IPS DF 4.7 (cell line): ENCODE data around the gene HMGXB3.

ENCODE experiments used
- DNase-seq: peaks from one replicate; pipeline ENCODE4 v3.0.0-alpha.2; 2013; ENCODE audit warnings: low spot score; ENCODE audit errors: extremely low read depth

The HMGXB3 gene

DNA sequence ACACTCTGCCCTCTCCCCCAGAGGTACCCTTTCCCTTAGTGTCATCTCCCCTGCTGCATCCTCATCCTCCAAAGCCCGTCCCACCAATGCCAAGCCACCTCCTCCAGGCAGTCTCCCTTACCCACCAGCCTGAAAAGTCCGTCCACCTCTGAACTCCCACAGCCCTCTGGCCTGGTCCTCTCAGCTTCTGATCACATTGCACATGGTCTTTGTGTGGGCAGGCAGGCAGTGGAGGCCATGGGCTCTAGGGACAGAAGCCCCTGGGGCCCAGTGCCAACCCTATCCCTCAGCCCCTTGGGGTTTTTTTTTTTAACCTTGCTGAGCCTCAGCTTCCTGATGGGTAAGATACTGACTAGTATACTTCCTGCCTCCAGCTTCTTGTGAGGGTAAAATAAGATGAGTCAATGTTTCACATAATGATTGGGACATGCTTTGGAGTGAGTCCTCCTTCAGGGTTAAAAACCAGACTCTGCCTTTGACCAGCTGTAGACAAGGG is 66.4 kb downstream of the HMGXB3 start:
- DNase-seq, result no peak

- DNase-seq, result no peak
These were observed 66.9 kb downstream of the HMGXB3 start for GRCh38 chr5:150067405-150067960.

DNA sequence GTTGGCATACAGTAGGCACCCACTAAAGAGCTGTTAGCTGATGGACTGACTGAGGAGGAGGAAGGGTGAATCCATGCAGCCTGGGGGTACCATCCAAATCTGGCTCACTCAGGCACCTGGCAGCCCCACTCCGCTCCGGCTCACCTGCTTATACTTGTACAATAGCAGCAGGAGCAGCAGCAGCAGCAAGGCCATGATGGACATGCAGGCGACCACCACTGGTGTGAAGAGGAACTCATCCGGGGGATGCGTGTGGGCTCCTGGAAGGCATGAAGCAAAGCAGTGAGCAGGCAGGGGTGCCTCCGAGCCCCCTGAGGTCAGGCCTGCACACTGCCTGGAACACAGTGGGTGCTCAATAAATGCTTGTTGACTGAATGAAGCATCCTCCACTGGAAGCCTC is 67.5 kb downstream of the HMGXB3 start:
- no peak for DNase-seq

- DNase-seq, result no peak
These were observed 67.9 kb downstream of the HMGXB3 start for GRCh38 chr5:150068472-150068871.

DNA sequence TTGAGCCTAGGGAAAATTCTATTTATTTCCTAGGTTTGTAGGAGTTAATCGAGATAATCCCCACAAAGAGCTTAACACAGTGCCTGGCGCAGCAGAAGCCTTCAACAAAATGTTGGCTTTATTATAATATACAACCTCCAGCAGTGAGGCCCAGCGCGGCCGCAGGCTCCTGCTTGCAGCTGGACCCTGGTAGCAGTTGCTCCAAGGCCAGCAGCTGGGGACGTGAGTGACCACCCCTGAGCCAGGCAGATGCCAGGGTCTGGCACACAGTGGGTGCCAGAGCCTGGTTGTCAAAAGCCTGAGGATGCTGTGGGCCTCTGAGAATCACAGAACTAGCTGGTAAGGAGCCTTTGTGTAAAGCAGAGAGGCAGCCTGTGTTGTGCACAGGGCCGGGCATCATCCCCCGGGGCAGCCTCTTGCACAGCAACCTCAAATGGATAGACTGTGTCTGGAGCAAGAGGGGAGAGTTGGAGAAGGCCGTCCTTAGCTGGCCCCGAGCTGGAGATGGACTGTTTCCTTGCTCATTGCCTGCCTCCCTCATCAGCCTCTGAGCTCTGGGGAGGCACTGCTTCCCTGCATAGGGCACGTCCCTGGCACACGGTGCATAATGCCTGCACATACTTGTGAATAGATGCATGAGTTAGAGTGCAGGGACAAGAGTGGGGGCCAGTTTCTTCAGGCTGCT is 68.6 kb downstream of the HMGXB3 start:
- no peak for DNase-seq

DNA sequence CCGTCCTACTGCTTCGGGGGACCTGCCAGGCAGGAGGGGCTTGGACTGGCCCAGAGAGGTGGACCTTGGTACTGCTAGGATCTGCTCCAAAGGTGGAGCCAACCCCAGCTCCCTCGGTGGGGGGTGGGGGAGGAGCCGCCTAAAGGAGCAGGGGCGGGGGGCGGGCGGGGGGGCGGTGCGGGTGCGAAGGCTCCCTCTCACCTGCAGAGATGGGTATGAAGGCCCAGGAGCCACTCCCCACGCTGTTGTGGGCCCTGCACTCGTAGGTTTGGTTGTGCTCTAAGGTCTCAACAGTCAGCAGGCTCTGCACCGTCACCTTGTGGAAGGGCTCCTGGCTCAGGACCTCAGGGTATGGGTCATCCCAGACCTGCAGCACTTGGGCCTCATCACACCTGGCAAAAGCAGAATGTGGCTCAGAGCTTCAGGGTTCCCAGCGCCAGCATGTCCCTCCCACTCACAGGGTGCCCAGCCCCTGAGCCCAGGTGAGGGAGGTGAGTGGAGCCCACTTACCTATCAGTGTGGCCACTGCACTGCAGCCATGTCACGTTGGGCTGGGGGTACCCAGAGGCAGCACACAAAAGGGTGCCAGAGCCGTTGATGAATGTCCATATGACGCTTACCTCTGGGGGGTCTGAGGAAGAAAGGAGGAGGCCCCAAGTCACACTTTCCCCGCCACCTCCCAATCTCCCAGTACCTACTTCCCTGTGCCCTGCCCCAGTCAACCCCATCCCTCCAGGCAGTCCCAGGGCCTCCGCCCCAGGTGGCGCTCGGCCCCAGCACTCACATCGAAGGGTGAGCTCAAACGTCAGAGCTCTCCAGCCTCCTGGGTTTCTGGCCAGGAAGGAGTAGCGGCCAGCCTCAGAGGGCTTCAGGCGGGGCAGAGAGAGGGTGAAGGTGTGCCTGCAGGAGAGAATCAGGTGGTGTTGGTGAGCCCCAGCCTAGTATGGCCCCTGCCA is 69.4 kb downstream of the HMGXB3 start:
- DNase-seq, result no peak

DNA sequence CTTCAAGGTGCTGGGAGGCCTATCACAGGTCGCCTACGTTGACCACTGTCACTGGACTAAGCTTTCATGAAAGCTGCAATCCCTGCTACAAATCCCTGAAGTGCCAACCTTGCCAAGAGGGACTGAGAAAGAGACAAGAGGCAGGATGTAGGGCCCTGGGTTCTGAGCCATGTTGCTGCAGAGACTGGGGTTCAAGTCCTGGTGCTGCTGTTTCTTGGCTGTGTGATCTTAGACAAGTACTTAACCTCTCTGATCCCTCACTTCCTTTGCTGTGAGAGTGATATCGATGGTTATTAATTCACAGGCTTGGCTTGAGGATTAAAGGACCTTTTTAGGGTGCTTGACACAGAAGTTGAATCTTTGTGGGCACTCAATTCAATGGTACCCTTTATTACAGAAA is 70.3 kb downstream of the HMGXB3 start:
- no peak for DNase-seq

DNA sequence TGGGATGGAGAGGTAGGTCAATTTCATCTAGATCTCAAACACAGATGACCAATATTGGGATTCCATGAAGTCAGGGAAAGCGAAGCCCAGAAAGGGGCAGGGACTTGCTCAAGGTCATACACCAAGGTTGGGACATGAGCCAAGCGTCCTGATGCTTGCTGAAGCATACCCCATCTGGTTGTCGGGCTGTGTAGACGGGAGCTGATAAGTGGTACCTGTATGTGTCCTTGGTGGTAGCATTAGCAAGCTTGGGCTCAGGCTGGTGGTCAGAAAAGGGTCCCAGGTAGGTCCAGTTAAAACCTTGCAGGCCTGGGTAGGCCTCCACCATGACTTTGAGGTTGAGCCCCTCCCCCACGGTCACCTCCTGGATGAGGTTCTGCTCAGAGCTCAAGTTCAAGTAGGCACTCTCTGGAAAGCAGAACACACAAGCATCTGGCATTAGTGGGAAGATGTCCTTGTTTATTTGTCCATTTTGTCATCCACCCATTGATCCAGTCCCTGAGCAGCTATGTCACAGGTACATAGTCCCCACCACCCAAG is 72.6 kb downstream of the HMGXB3 start:
- no peak for DNase-seq

- no peak for DNase-seq
These were observed 73.1 kb downstream of the HMGXB3 start for GRCh38 chr5:150073677-150074076.

DNA sequence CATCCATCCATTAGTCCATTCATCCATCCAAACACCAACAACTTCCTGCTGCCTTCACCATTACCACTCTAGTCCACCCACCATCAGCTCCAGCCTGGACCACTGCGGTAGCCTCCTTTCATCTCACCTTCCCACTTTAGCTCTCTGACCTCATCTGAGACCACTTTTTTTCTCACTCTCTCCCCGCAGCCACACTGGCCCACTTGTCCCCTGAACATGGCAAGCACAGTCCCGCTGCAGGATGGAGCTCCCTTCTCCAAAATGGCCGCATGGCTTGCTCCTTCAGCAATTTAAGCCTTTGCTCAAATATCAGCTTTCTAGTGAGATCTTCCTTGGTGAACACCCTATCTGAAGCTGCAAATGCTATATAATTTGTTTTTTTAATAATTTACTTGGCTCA is 74.7 kb downstream of the HMGXB3 start:
- DNase-seq, result no peak

DNA sequence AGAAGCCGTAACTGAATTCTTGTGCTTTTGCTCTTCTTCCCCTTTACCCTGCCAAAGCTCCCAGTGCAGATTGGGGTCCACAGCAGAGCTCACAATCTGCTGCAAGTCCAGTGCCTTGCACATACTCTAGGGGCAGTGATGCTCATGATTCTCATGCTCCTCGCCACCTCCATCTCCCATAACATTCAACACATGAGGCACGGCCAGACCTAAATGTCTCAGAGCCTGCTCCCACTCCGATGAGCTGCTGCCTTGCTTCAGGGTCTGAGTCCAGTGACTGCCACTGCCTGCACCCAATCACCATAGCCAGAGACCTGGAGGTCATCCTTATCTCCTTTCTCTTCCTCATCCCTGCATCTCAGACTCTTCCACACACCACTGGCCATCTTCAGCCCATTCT is 75.3 kb downstream of the HMGXB3 start:
- no peak for DNase-seq

GRCh38 chr5:150077060-150077459 is 76.5 kb downstream of the HMGXB3 start:
- DNase-seq, result no peak

DNA sequence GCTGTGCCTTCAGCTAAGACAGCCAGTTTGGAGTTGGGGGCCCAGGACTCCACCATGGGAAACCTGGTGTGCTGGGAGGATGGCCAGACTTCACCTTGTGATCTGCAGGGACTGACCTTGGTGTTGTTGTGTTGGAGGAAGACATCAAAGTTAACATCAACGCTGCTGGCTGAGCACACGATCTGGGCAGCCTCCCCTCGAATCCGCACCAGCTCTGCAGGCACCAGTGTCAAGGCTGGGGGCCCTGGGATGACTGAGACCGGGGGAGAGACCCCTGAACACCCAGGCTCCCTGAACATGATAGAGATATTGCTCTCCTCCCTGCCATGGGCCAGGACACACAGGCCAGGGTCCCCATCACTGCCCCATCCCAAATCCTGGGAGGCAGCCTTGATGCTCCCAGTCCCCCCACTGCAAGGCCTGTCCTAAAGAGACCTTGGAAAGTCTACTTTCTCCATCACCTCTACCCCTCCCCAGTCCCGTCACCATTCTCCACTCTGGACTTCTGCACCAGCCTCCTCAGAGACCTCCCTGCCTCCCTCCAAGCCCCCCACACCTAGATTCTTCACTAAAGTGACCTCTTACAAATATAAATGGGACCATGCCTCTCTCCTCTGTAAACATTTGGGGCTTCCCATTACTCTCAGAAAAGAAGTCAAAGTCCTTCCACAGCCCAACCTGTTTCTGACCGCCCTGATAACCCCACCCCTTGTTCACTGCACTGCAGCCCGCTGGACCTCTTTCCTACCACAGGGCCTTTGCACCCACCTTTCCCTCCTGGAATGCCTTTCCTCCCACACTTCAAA is 77.7 kb downstream of the HMGXB3 start:
- DNase-seq, result no peak

DNA sequence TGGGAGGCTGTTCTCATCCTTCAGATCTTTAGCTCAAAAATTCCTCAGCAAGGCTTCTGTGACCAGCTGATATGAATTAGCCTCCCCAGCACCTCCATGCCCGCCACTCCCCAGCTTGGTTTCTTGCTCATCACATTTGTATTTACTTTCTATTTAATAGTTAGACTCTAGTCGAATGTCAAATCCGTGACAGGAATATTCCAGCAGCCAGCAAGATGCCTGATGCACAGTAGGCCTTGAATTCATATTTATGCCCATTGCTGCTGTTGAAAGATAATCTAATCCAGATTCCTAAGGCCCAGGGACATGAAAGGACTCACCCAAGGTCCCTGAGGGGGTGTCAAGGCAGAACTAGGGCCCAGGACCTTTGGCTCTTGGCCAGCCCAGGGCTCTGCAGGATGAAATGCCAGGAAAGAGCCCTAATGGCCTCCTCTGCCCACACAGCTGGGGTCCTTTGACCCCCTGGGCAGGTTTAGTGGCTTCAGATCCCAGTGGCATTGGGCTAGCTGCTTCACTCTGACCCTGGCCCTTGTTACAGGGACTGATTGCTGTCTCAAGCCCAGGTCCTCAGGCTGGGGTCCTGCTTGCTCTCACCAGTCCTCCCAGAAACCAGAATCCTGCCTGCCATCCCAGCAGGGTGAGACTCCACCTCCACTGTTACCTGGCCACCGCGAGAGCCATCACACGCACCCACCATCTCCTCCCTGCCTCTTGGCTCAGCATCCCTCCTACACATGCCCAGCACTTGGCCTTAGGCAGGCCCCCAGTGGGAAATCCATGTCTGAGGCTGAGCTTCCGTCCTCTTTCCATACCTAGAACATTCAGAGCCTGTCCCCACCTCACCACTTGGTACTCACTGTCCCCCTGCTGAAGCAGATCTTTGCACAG is 78.5 kb downstream of the HMGXB3 start:
- no peak for DNase-seq

DNA sequence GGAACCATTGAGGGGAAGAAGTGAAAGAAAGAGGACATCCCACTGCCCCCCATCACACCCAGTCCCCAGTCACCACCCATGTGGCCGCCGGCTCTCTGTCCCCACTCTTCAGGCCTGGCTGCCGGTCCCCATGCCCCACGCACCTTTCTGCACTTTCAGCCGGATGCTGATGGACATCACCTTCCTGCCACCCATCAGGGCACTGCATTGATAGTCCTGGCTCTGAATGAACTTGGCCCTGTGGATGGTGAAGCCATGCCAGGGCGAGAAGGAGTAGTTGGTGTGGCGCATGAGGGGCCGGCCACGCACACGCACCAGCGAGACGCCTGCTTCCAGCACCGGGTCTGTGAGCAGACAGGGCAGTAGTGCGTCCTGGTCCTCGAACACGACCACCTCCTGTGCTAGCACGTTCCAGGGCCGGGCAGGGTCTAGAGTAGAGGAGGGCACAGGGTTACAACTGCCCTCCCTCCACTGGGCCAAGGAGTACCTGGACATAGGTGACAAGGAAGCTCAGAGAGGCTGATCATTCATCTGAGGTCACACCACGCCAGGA is 79.4 kb downstream of the HMGXB3 start:
- DNase-seq, result no peak

GRCh38 chr5:150080696-150081435 is 80.3 kb downstream of the HMGXB3 start:
- DNase-seq, result no peak

- no peak for DNase-seq
These were observed 81.2 kb downstream of the HMGXB3 start for GRCh38 chr5:150081541-150082283.

GRCh38 chr5:150082374-150082773 is 81.8 kb downstream of the HMGXB3 start:
- DNase-seq, result no peak
